ENCODE measurements around the gene SUSD1. TPM values are rescaled to one million over a fixed set of nuclear protein-coding genes. Genes with fewer than 3 reads are reported as not detected.

Gene SUSD1
- total RNA-seq, 1 experiment from 2014 or later = 7.4 TPM

GRCh38 chr9:112184946-112185345, 9.8 kb upstream of the SUSD1 start:
- H3K27ac ChIP-seq (ENCODE audit: low read length) = no peak overlapping the region
- ATAC-seq (no peak), DNase-seq (no peak)
- no TSS peak for BruUV-seq (replicated peaks)
- no peaks in the 10 kb centered on the region for H3K79me2 ChIP-seq (ENCODE audit: low read length)
- H3K9me3 ChIP-seq (ENCODE audit: low read length) = no peaks in the 10 kb centered on the region
- no peaks in the 10 kb centered on the region for H3K36me3 ChIP-seq (ENCODE audit: low read depth, low read length)
- peaks cover 7% of the 10 kb centered on the region; the same call in 1 of the 2 replicates for H3K4me1 ChIP-seq (ENCODE audit: insufficient read depth, low read length)
- ChIA-PET CTCF (no interaction called here), POLR2A (ENCODE audit: unreplicated experiment) (no interaction called here)
- intact Hi-C loops (cut with micrococcal nuclease) = no loop called here
- H3F3A ChIP-seq (ENCODE audit: low read length, unreplicated experiment) = no peaks in the 10 kb centered on the region
- no peak overlapping the region for H3K9ac ChIP-seq (ENCODE audit: low read length)
- H3K27me3 ChIP-seq (ENCODE audit: low read length) = no peaks in the 10 kb centered on the region
- H2AFZ ChIP-seq (ENCODE audit: low read length) = no peak overlapping the region
- no peak overlapping the region for H3K4me2 ChIP-seq (ENCODE audit: low read length)
- H3K9me2 ChIP-seq (replicated peaks; ENCODE audit: low read length) = no peaks in the 10 kb centered on the region
- no peaks in the 10 kb centered on the region for H4K20me1 ChIP-seq (ENCODE audit: low read length)
- H3K4me3 ChIP-seq (ENCODE audit: low read length) = no peak overlapping the region
- TF ChIP-seq EZH2phosphoT487 (IDR thresholded peaks at IDR 0.05; ENCODE audit: borderline replicate concordance, low read length) = no peak
- no peak for TF ChIP-seq EZH2 (IDR thresholded peaks at IDR 0.05; ENCODE audit: low read length, unreplicated experiment)
- no peak for TF ChIP-seq CTCF (conservative IDR thresholded peaks at IDR 0.05; ENCODE audit: low read depth, low read length)

GRCh38 chr9:112184221-112184620, 9.1 kb upstream of the SUSD1 start:
- H3K9me2 ChIP-seq (replicated peaks; ENCODE audit: low read length) = no peaks in the 10 kb centered on the region
- no peak for TF ChIP-seq CTCF (conservative IDR thresholded peaks at IDR 0.05; ENCODE audit: low read depth, low read length)
- no peak for TF ChIP-seq EZH2 (IDR thresholded peaks at IDR 0.05; ENCODE audit: low read length, unreplicated experiment)
- TF ChIP-seq EZH2phosphoT487 (IDR thresholded peaks at IDR 0.05; ENCODE audit: borderline replicate concordance, low read length) = no peak
- DNase-seq (no peak), ATAC-seq (no peak)
- no peaks in the 10 kb centered on the region for H3K27me3 ChIP-seq (ENCODE audit: low read length)
- H3K4me1 ChIP-seq (ENCODE audit: insufficient read depth, low read length) = peaks cover 10% of the 10 kb centered on the region; the same call in 1 of the 2 replicates
- no peak overlapping the region for H3K27ac ChIP-seq (ENCODE audit: low read length)
- H2AFZ ChIP-seq (ENCODE audit: low read length) = no peak overlapping the region
- intact Hi-C loops (cut with micrococcal nuclease) = no loop called here
- no peak overlapping the region for H3K4me2 ChIP-seq (ENCODE audit: low read length)
- no peak overlapping the region for H3K4me3 ChIP-seq (ENCODE audit: low read length)
- no peaks in the 10 kb centered on the region for H4K20me1 ChIP-seq (ENCODE audit: low read length)
- H3K36me3 ChIP-seq (ENCODE audit: low read depth, low read length) = no peaks in the 10 kb centered on the region
- ChIA-PET CTCF (no interaction called here), POLR2A (ENCODE audit: unreplicated experiment) (no interaction called here)
- BruUV-seq (replicated peaks) = no TSS peak
- H3K9ac ChIP-seq (ENCODE audit: low read length) = no peak overlapping the region
- no peaks in the 10 kb centered on the region for H3K9me3 ChIP-seq (ENCODE audit: low read length)
- no peaks in the 10 kb centered on the region for H3F3A ChIP-seq (ENCODE audit: low read length, unreplicated experiment)
- no peaks in the 10 kb centered on the region for H3K79me2 ChIP-seq (ENCODE audit: low read length)

GRCh38 chr9:112180387-112180881, 5.3 kb upstream of the SUSD1 start:
- TF ChIP-seq EZH2phosphoT487 (IDR thresholded peaks at IDR 0.05; ENCODE audit: borderline replicate concordance, low read length) (no peak), CTCF (conservative IDR thresholded peaks at IDR 0.05; ENCODE audit: low read depth, low read length) (no peak)
- no peak overlapping the region for H3K27ac ChIP-seq (ENCODE audit: low read length)
- no peaks in the 10 kb centered on the region for H3K9me2 ChIP-seq (replicated peaks; ENCODE audit: low read length)
- no peak overlapping the region for H3K4me2 ChIP-seq (ENCODE audit: low read length)
- BruUV-seq (replicated peaks) = no TSS peak
- peak; percentile 43 for DNase-seq
- H3K9me3 ChIP-seq (ENCODE audit: low read length) = no peaks in the 10 kb centered on the region
- no peaks in the 10 kb centered on the region for H3F3A ChIP-seq (ENCODE audit: low read length, unreplicated experiment)
- ChIA-PET CTCF (no interaction called here), POLR2A (ENCODE audit: unreplicated experiment) (no interaction called here)
- H3K9ac ChIP-seq (ENCODE audit: low read length) = no peak overlapping the region
- H3K27me3 ChIP-seq (ENCODE audit: low read length) = no peaks in the 10 kb centered on the region
- H3K4me3 ChIP-seq (ENCODE audit: low read length) = no peak overlapping the region
- no peaks in the 10 kb centered on the region for H3K79me2 ChIP-seq (ENCODE audit: low read length)
- peaks cover 10% of the 10 kb centered on the region; the same call in 1 of the 2 replicates for H3K4me1 ChIP-seq (ENCODE audit: insufficient read depth, low read length)
- H2AFZ ChIP-seq (ENCODE audit: low read length) = no peak overlapping the region
- H4K20me1 ChIP-seq (ENCODE audit: low read length) = no peaks in the 10 kb centered on the region
- H3K36me3 ChIP-seq (ENCODE audit: low read depth, low read length) = no peaks in the 10 kb centered on the region
- no peak; the same call in 1 of the 2 replicates for ATAC-seq
- intact Hi-C loops (cut with micrococcal nuclease) = no loop called here

All from PC-3 (cell line).